HUES6 (cell line): ENCODE results near the gene NADSYN1.

ENCODE experiments used
- H3K27ac ChIP-seq: 2 replicates; pipeline ENCODE4 v1.7.0; 2013; ENCODE audit warnings: low read depth, mild to moderate bottlenecking, low read length, inconsistent platforms
- H3K27me3 ChIP-seq: 2 replicates; pipeline ENCODE4 v1.6.1; 2013; ENCODE audit warnings: low read length; ENCODE audit not compliant: control insufficient read depth, insufficient read depth
- H3K36me3 ChIP-seq: 2 replicates; pipeline ENCODE4 v1.6.1; 2013; ENCODE audit warnings: low read length; ENCODE audit not compliant: control insufficient read depth, insufficient read depth
- H3K4me1 ChIP-seq: 2 replicates; pipeline ENCODE4 v1.6.1; 2013; ENCODE audit warnings: low read length; ENCODE audit not compliant: control insufficient read depth, insufficient read depth
- H3K4me3 ChIP-seq: 2 replicates; pipeline ENCODE4 v1.5.1; 2013; ENCODE audit warnings: low read depth, low read length
- H3K9ac ChIP-seq: one replicate; pipeline ENCODE4 v1.6.1; 2013; ENCODE audit warnings: mild to moderate bottlenecking, low read length
- H3K9me3 ChIP-seq: 2 replicates; pipeline ENCODE4 v1.6.1; 2013; ENCODE audit warnings: low read depth, low read length; ENCODE audit not compliant: control insufficient read depth, insufficient read depth

The NADSYN1 gene

GRCh38 chr11:71442880-71443279 lies 10.1 kb upstream of the NADSYN1 start:
- no peaks in the 10 kb centered on the region for H3K27me3 ChIP-seq
- H3K4me3 ChIP-seq = no peak overlapping the region
- H3K4me1 ChIP-seq = peaks cover 10% of the 10 kb centered on the region; the same call in 1 of the 2 replicates
- no peak overlapping the region for H3K27ac ChIP-seq
- peaks cover 5% of the 10 kb centered on the region; the same call in 1 of the 2 replicates for H3K9me3 ChIP-seq
- peaks cover 95% of the 10 kb centered on the region for H3K36me3 ChIP-seq
- H3K9ac ChIP-seq = no peak overlapping the region

- Histone ChIP-seq H3K27me3 (no peaks in the 10 kb centered on the region), H3K9me3 (peaks cover 5% of the 10 kb centered on the region; the same call in 1 of the 2 replicates), H3K27ac (no peak overlapping the region), H3K9ac (no peak overlapping the region), H3K36me3 (peaks cover 85% of the 10 kb centered on the region), H3K4me3 (no peak overlapping the region), H3K4me1 (peaks cover 10% of the 10 kb centered on the region; the same call in 1 of the 2 replicates)
Measured at GRCh38 chr11:71443736-71444445, 9.1 kb upstream of the NADSYN1 start.

- Histone ChIP-seq H3K9ac (no peak overlapping the region), H3K27me3 (no peaks in the 10 kb centered on the region), H3K4me1 (peaks cover 13% of the 10 kb centered on the region; the same call in 1 of the 2 replicates), H3K36me3 (peaks cover 76% of the 10 kb centered on the region), H3K27ac (no peak overlapping the region), H3K4me3 (no peak overlapping the region), H3K9me3 (peaks cover 5% of the 10 kb centered on the region; the same call in 1 of the 2 replicates)
Measured at GRCh38 chr11:71444811-71445210, 8.2 kb upstream of the NADSYN1 start.

- peaks cover 63% of the 10 kb centered on the region for H3K36me3 ChIP-seq
Measured at GRCh38 chr11:71446150-71446549, 6.9 kb upstream of the NADSYN1 start.

GRCh38 chr11:71446942-71447688 lies 5.9 kb upstream of the NADSYN1 start:
- Histone ChIP-seq H3K36me3 (peaks cover 53% of the 10 kb centered on the region), H3K27me3 (no peaks in the 10 kb centered on the region), H3K4me1 (peaks cover 23% of the 10 kb centered on the region), H3K4me3 (peak overlapping the region; percentile 88), H3K27ac (peak overlapping the region; percentile 48; the same call in 1 of the 2 replicates), H3K9ac (peak overlapping the region; percentile 76), H3K9me3 (peaks cover 5% of the 10 kb centered on the region; the same call in 1 of the 2 replicates)

More at GRCh38 chr11:71446150-71446549, 6.9 kb upstream of the NADSYN1 start:
- Histone ChIP-seq H3K9me3 (peaks cover 5% of the 10 kb centered on the region; the same call in 1 of the 2 replicates), H3K9ac (no peak overlapping the region), H3K27ac (no peak overlapping the region), H3K27me3 (no peaks in the 10 kb centered on the region), H3K4me1 (peaks cover 15% of the 10 kb centered on the region; the same call in 1 of the 2 replicates), H3K4me3 (peak overlapping the region; percentile 88; the same call in 1 of the 2 replicates)

DNA sequence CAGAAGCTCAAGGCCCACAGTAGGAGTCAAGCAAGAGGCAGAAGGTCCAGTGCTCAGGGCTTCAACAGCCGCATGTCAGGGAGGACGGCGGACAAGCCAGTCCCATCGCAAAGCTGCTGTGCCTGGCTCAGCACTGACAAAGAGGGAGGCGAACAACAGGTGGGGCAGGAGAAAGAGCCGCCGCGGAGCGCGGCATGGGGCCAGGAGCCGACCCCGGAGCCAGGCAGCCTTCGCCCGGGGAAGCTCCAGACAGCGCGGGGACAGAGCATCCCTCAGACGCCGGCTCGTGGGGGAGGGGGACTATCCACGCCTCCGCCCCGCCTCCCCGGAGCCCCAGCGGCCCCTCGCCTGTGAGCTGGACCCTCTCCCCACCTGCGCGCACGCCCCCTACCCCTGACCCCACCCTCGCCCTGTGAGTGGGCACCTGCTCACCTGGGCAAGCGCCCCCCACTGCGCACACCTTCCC lies 5.2 kb upstream of the NADSYN1 start:
- Histone ChIP-seq H3K27me3 (no peaks in the 10 kb centered on the region), H3K9ac (peak overlapping the region; percentile 76), H3K9me3 (peaks cover 5% of the 10 kb centered on the region; the same call in 1 of the 2 replicates), H3K36me3 (peaks cover 48% of the 10 kb centered on the region), H3K4me1 (peaks cover 26% of the 10 kb centered on the region), H3K27ac (peak overlapping the region; percentile 48; the same call in 1 of the 2 replicates), H3K4me3 (peak overlapping the region; percentile 88)

GRCh38 chr11:71448257-71449171 lies 4.5 kb upstream of the NADSYN1 start, which contains the start of gene DHCR7:
TSS of gene DHCR7 (minus strand) at chr11:71448393. CDS start at chr11:71444952, 3,441 bp downstream.
- Histone ChIP-seq H3K27me3 (no peaks in the 10 kb centered on the region), H3K36me3 (peaks cover 41% of the 10 kb centered on the region), H3K4me3 (peak within 1 kb of the TSS; percentile 88), H3K9ac (peak within 1 kb of the TSS; percentile 76), H3K27ac (peak within 1 kb of the TSS; percentile 48; the same call in 1 of the 2 replicates), H3K4me1 (peaks cover 26% of the 10 kb centered on the region), H3K9me3 (peaks cover 5% of the 10 kb centered on the region; the same call in 1 of the 2 replicates)

DNA sequence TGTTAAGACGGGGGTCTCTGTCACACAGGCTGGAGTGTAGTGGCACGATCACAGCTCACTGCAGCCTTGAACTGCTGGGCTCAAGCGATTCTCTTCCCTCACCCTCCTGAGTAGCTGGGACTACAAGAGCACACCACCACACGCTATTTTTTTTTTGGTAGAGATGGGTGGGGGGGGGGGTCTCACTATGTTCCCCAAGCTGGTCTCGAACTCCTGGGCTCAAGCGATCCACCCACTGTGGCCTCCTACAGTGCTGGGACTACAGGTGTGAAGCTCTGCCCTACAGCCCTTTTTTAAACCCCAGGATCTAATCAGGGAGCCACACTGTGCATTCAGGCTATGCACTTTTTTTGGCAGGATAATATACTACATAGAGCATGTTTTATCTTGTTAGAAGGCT lies 3.4 kb upstream of the NADSYN1 start:
- Histone ChIP-seq H3K36me3 (peaks cover 30% of the 10 kb centered on the region), H3K9ac (peak overlapping the region; percentile 42), H3K27me3 (no peaks in the 10 kb centered on the region), H3K4me1 (peaks cover 31% of the 10 kb centered on the region), H3K4me3 (peak overlapping the region; percentile 88), H3K27ac (no peak overlapping the region), H3K9me3 (peaks cover 5% of the 10 kb centered on the region; the same call in 1 of the 2 replicates)

DNA sequence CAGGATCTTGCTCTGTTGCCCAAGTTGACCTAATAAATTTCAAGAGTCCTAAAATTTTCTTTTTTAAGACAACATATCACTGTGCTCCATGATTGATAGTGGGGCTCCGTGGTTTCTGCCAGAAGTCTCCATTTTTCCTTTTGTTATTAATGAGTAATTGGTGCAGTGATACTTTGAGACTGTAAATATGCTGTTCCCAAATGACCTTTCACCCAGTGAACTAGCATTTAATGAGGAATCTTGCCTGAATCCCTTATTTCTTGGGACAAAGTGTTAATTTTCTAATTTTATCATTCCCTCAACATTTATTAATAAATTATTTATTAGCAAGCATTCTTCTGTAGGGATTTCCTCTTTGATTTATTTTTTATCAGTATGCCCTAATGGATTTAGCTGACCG lies 2.5 kb upstream of the NADSYN1 start:
- Histone ChIP-seq H3K9ac (no peak overlapping the region), H3K4me3 (no peak overlapping the region), H3K36me3 (peaks cover 27% of the 10 kb centered on the region), H3K27me3 (no peaks in the 10 kb centered on the region), H3K4me1 (peaks cover 31% of the 10 kb centered on the region), H3K27ac (no peak overlapping the region), H3K9me3 (peaks cover 5% of the 10 kb centered on the region; the same call in 1 of the 2 replicates)

DNA sequence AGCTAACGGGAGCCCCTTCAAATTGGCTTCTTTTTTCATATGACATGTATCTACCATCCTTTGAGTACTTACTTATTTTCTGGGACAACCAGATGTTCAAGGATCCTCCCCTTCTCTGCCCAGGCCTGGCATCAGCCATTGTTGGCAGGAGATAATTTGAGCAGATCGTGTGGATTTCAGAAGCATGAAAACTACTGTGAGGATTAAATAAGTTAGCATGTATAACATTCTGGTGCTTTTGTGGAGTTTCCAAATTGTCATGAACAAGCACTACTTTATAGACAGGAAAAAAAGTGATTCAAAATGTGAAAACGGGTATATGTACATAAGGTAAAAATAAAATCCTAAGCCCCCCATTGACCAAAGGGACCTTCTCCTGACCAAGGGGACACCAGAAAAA lies 2.1 kb upstream of the NADSYN1 start:
- H3K4me3 ChIP-seq = no peak overlapping the region
- H3K4me1 ChIP-seq = peaks cover 31% of the 10 kb centered on the region
- no peaks in the 10 kb centered on the region for H3K27me3 ChIP-seq
- H3K36me3 ChIP-seq = peaks cover 27% of the 10 kb centered on the region
- peaks cover 3% of the 10 kb centered on the region; the same call in 1 of the 2 replicates for H3K9me3 ChIP-seq
- no peak overlapping the region for H3K27ac ChIP-seq
- H3K9ac ChIP-seq = no peak overlapping the region
